GM18861 (cell line): ENCODE data around the gene GMEB1.
A peak's percentile ranks its signal among the peaks of the same experiment; 100 is the strongest.
"Not testable (repeated sequence)": the region's sequence is repeated elsewhere in the genome, so short reads cannot be mapped to it uniquely, and the experiment has no call there.

ENCODE experiments used
- ATAC-seq: cut with Tn5 transposase; IDR thresholded peaks from one replicate; pipeline ENCODE4 v1.9.1; 2021; ENCODE audit not compliant: unreplicated experiment

GMEB1 gene

GRCh38 chr1:28668956-28669723 lies 556 bp downstream of the GMEB1 start:
- ATAC-seq: peak; percentile 37

DNA sequence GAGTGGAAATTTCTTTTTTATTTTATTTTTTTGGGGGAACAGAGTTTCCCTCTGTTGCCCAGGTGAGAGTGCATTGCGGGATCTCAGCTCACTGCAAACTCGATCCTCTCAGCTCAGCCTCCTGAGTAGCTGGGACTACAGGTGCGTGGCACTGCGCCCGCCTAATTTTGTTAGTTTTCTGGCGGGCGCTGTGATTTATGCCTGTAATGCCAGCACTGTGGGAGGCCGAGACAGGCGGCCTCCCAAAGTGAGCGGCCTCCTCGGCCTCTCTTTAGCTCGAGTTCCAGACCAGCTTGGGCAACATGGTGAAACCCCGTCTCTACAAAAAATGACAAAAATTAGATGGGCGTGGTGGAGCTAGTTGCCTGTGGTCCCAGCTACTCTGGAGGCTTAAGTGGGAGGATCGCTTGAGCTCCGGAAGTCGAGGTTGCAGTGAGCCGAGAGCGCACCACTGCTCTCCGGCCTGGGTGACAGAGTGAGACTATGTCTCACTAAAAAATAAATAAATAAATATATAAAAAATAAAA lies 2.7 kb downstream of the GMEB1 start:
- no peak for ATAC-seq

- ATAC-seq: not testable (repeated sequence)
Measured at GRCh38 chr1:28672971-28673370, 4.4 kb downstream of the GMEB1 start.

DNA sequence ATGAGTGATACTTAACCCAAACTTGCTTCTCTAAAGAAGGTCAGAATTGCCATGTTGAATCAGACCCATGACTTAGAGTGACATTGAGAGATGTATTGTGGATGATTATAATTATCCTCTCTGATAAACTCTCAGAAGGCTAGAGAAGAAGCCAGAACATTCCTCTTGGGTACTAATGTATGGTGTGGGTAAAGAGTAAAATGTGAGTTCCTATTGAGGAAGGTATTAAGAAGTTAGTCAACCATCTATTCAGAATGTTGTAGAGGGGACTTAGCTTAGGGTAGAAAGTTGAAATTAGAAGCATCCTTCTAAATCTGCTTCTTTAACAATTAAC lies 7.3 kb downstream of the GMEB1 start:
- ATAC-seq: no peak

GRCh38 chr1:28680151-28680550 lies 11.6 kb downstream of the GMEB1 start:
- no peak for ATAC-seq

GRCh38 chr1:28682840-28683239 lies 14.3 kb downstream of the GMEB1 start:
- no peak for ATAC-seq

GRCh38 chr1:28684937-28685336 lies 16.4 kb downstream of the GMEB1 start:
- ATAC-seq: no peak

GRCh38 chr1:28691627-28692026 lies 23.0 kb downstream of the GMEB1 start:
- ATAC-seq: not testable (repeated sequence)

DNA sequence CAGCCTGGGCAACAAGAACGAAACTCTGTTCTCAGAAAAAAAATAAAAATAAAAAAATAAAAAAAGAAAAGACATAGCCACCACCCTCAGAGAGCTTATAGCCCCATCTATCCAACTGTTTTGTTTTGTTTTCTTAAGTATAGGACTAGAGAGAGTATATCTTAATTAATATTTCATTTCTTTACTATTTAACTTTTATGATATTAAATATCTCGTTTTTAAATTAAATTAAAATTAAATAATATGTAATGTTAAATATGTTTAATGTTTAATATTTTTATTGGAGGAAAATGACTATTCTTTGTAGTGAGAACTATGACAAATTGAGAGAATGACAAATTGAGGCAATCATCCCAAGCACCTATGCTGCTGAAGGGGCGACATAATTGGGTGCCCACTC lies 35.0 kb downstream of the GMEB1 start:
- no peak for ATAC-seq

DNA sequence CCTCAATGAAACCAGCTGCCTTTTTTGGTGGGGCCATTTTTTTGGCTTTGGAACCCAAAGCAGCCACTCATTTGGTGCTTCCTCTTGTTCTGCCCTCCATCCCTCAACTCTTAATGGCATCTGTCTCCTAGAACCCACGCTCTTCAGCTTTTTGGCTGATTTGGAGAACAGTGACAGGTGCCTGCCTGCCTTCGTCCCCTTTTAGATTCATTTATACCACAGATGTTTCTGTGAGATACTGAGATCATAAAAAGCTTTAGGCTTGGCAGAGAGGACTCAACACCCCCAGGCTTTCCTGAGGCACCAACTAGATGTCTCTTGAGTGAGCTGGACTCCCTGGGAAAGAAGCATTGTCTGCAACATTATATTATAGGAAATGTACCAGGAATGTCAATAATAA lies 47.8 kb downstream of the GMEB1 start:
- no peak for ATAC-seq

- ATAC-seq: no peak
Measured at GRCh38 chr1:28718166-28718565, 49.6 kb downstream of the GMEB1 start.

- no peak for ATAC-seq
Measured at GRCh38 chr1:28718586-28719331, 50.2 kb downstream of the GMEB1 start.

DNA sequence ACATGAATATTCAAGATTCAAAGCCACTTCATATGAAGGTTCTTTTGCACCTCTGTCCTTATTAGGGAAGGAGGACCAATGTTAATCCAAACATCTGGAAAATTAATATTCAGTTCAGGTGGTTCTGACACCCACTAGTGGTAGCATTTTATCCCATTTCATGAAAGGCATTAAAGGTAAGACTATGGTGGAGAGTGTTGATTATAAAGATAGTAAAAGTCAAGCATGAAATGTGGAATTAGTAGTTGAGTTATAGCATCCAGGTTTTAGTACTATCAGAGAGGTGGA lies 50.7 kb downstream of the GMEB1 start:
- ATAC-seq: no peak

- no peak for ATAC-seq
Measured at GRCh38 chr1:28720376-28720775, 51.8 kb downstream of the GMEB1 start.

- not testable (repeated sequence) for ATAC-seq
Measured at GRCh38 chr1:28721927-28722326, 53.3 kb downstream of the GMEB1 start.

DNA sequence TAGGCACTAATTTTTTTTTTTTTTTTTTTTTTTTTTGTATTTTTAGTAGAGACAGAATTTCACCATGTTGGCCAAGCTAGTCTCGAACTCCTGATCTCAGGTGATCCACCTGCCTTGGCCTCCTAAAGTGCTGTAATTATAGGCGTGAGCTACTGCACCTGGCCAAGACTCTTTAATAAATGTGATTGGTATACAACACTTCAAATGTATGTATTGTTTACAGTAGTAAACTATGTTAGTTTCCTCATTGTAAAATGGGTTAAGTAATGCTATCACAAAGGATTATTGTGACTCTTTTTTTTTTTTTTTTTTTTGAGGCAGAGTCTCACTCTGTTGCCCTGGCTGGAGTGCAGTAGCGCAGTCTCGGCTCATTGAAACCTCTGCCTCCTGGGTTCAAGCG lies 56.8 kb downstream of the GMEB1 start:
- not testable (repeated sequence) for ATAC-seq

GRCh38 chr1:28735961-28736449 lies 67.4 kb downstream of the GMEB1 start:
- ATAC-seq: no peak

GRCh38 chr1:28736450-28737306 lies 68.1 kb downstream of the GMEB1 start, which contains the start of gene YTHDF2:
Gene YTHDF2, plus strand, starts transcription at chr1:28736940. Its CDS starts 181 bp downstream, at chr1:28737121.
- ATAC-seq: peak; percentile 79

GRCh38 chr1:28737307-28738132 lies 68.9 kb downstream of the GMEB1 start:
- peak; percentile 11 for ATAC-seq

GRCh38 chr1:28740118-28740517 lies 71.5 kb downstream of the GMEB1 start:
- no peak for ATAC-seq
